GM12875 (cell line): ENCODE results near the gene FXYD3.

Experiments used
- H3K4me3 ChIP-seq: one replicate; pipeline ENCODE4 v1.5.1; 2011; ENCODE audit warnings: low read depth, low read length, control low read depth
- TF ChIP-seq, protein P1 (sequence below): IDR thresholded peaks from 2 replicates; pipeline ENCODE4 v1.5.1; 2011; ENCODE audit warnings: low read depth, mild to moderate bottlenecking, control low read depth, inconsistent platforms, low read length, moderate library complexity, borderline replicate concordance; ENCODE audit not compliant: insufficient read depth

The FXYD3 gene

DNA sequence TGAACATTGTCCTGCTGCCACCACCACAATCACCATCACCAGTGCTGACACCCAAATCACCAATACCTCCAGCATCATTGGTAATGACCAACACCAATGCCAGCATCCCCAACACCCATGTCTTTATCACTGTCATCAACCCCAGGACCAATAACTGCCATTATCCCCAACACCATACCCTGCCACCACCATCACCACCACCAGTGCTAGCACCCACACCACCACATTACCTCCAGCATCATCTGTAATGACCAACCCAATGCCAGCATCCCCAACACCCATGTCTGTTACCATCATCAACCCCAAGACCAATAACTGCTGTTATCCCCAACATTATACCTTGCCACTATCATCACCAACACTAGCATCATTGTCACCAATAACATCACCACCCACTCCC lies 16.6 kb downstream of the FXYD3 start:
- TF ChIP-seq, protein P1, sequence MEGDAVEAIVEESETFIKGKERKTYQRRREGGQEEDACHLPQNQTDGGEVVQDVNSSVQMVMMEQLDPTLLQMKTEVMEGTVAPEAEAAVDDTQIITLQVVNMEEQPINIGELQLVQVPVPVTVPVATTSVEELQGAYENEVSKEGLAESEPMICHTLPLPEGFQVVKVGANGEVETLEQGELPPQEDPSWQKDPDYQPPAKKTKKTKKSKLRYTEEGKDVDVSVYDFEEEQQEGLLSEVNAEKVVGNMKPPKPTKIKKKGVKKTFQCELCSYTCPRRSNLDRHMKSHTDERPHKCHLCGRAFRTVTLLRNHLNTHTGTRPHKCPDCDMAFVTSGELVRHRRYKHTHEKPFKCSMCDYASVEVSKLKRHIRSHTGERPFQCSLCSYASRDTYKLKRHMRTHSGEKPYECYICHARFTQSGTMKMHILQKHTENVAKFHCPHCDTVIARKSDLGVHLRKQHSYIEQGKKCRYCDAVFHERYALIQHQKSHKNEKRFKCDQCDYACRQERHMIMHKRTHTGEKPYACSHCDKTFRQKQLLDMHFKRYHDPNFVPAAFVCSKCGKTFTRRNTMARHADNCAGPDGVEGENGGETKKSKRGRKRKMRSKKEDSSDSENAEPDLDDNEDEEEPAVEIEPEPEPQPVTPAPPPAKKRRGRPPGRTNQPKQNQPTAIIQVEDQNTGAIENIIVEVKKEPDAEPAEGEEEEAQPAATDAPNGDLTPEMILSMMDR: no peak
- H3K4me3 ChIP-seq: no peak overlapping the region

DNA sequence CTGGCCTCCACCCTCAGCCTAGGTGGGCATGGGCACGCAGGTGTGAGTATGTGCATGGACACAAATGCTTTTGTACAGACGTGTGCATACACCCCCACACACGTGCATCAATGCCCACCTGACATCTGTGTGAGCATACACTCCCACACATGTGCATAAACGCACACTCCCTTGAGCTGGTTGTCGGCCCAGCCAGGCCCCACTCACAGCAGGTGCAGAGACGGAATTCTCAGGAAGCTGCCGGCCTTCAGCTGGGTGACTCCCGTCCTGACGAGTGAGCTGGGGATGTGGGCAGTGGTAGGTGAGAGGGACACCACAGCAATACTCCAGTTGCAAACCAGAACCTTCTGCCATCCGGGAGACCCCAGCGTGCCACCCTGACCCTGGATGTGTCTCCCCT lies 18.2 kb downstream of the FXYD3 start:
- TF ChIP-seq, protein P1: no peak
- H3K4me3 ChIP-seq: no peak overlapping the region

DNA sequence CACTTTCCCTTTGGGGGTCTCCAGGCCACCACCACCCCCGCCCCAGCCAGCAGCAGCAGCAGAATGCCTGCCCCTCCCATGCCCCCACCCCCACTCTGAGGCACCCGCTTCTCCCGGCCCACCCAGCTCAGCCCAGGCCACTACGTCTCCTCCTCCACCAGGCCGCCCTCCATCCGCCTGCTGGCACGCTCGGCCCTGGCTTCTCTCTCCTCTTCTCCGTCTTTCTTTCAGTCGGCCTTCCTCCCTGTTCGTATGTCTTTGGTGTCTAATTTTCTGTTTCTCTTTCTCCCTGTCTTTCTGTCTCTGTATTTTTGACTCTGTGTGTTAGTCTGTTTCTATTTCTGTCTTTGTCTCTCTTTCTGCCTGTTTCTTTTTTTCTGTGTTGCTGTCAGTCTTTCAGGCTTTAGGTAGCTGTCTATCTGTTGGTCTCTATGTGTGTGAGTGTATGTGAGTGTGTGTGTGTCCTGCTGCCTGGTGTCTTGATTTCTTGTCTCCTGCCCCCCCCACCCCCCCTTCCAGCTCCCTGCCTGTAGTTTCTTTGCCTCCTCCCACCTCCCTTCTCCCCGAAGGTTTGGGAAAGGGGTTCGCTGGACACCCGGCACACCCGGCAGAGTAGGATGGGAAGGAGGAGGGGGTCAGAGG lies 19.1 kb downstream of the FXYD3 start, which contains the start of gene LGI4:
Gene LGI4, minus strand, starts transcription at position 459 of the 642 bp plus-strand sequence. Its CDS starts 379 bp downstream, at position 80.
- TF ChIP-seq, protein P1: no peak
- no peak within 1 kb of the TSS for H3K4me3 ChIP-seq

DNA sequence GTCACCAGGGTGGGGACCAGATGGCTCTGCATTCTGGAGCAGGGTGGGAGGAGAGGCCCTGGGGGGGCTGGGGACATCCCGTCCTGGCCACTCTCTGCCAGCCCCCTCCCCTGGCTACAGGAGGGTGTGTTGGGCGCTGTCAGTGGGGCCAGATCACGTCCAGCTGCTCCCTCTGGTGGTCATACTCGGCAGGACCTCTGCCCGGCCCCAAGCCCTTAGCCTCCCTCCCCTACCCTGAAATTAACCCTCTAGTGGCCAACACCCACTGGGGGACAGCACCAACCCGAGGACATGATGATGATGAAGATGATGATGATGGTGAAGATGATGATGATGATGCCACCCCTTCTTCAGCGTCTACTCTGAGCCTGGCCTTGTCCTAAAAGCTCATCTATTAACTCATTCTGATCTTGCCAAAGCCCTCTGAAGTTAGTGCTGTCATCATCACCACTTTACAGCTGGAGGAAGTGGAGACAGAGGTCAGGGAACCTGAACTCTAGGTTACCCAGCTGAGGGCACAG lies 19.8 kb downstream of the FXYD3 start:
- TF ChIP-seq, protein P1: peak; percentile 89
- H3K4me3 ChIP-seq: no peak overlapping the region

DNA sequence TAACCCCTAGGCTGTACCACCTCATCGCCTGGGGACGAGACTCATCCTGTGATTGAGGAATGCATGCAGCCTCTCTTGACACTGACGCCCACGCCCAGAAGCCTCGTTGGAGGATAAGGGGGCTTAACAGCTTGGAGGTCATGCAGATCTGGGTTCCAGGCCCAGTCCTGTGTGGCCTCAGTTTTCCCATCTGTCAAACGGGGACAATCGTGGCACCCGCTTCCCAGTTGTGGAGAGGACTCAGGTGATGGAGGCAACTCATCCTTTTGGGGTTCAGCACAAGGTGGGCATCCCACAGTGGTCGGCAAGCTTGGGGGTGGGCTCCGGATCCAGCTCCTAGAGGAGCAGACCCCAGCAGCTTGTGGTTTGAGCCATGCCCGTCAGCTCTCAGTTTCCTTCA lies 20.6 kb downstream of the FXYD3 start:
- TF ChIP-seq, protein P1: no peak
- no peak overlapping the region for H3K4me3 ChIP-seq

DNA sequence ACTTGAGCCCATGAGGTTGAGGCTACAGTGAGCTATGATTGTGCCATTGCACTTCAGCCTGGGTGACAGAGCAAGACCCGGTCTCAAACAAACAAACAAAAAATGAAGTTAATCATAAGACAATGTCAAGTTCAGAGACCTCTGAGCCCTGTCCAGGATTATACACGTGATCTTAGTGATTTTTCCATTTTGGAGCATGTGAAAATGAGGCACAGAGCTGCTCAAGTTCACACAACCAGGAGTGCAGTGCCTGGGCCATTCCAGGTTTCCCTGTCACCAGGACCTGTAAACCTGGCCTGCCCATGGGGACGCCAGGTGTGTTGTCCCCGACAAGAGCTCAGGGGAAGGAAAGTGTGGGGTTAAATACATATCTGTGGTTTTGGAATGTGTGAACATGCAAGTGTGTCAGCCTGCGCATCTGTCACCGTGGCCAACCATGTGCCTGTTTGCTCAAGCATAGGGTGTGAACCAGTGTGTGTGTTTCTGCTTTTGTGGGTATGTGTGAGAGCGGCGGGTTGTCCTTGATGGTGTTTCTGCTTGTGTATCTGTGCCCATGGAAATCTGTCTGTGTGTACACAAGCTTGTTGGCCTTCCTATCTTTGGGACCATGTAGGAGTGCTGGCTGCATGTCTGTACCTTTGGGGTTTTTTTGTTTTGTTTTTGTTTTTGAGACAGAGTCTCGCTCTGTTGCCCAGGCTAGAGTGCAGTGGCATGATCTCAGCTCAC lies 21.5 kb downstream of the FXYD3 start:
- no peak overlapping the region for H3K4me3 ChIP-seq
- TF ChIP-seq, protein P1: no peak
